Erythroblast (primary cell): ENCODE data around the gene DNAH9.

ENCODE experiments used
- GATA1 ChIP-seq: IDR thresholded peaks from 2 replicates; pipeline ENCODE4 v1.6.1; 2011; ENCODE audit warnings: low read depth, mild to moderate bottlenecking, control low read depth, low read length, moderate library complexity
- POLR2A ChIP-seq: IDR thresholded peaks from 2 replicates; pipeline ENCODE4 v1.6.1; 2011; ENCODE audit warnings: mild to moderate bottlenecking, low read length

GRCh38 chr17:11739351-11739750 lies 141.1 kb downstream of the DNAH9 start:
- TF ChIP-seq POLR2A (no peak), GATA1 (no peak)
